GM12873 (cell line): ENCODE measurements around the gene ALKBH5.

Experiments
- TF ChIP-seq, protein P1 (sequence below): IDR thresholded peaks from 2 replicates; pipeline ENCODE4 v1.5.1; 2012; ENCODE audit warnings: low read depth, mild to moderate bottlenecking, moderate library complexity, low read length, control low read depth; ENCODE audit not compliant: insufficient read depth; ENCODE audit errors: missing control alignments

Gene ALKBH5

GRCh38 chr17:18230288-18231141 lies 46.9 kb downstream of the ALKBH5 start:
- TF ChIP-seq, protein P1, sequence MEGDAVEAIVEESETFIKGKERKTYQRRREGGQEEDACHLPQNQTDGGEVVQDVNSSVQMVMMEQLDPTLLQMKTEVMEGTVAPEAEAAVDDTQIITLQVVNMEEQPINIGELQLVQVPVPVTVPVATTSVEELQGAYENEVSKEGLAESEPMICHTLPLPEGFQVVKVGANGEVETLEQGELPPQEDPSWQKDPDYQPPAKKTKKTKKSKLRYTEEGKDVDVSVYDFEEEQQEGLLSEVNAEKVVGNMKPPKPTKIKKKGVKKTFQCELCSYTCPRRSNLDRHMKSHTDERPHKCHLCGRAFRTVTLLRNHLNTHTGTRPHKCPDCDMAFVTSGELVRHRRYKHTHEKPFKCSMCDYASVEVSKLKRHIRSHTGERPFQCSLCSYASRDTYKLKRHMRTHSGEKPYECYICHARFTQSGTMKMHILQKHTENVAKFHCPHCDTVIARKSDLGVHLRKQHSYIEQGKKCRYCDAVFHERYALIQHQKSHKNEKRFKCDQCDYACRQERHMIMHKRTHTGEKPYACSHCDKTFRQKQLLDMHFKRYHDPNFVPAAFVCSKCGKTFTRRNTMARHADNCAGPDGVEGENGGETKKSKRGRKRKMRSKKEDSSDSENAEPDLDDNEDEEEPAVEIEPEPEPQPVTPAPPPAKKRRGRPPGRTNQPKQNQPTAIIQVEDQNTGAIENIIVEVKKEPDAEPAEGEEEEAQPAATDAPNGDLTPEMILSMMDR: no peak

DNA sequence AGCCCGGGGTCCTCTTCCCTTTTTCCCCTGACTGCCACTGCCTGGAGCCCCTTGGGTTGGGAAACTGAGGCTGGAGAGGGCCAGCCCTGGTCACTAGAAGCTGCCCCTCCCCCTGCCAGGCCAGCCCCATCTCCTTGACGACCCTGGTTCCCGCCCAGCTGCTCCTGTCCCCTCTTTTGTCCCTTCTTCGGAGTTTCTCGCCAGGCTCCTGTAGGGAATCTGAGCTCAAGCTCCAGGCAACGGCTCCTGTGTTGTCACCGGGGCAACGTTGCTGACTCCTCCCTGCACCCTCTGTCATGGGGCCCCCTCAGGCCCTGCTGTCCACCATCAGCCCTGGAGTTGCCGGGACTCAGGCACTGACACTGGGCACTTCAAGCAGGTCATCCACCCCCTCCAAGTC lies 47.5 kb downstream of the ALKBH5 start:
- TF ChIP-seq, protein P1: no peak

GRCh38 chr17:18233803-18234518 lies 50.3 kb downstream of the ALKBH5 start:
- TF ChIP-seq, protein P1: no peak

DNA sequence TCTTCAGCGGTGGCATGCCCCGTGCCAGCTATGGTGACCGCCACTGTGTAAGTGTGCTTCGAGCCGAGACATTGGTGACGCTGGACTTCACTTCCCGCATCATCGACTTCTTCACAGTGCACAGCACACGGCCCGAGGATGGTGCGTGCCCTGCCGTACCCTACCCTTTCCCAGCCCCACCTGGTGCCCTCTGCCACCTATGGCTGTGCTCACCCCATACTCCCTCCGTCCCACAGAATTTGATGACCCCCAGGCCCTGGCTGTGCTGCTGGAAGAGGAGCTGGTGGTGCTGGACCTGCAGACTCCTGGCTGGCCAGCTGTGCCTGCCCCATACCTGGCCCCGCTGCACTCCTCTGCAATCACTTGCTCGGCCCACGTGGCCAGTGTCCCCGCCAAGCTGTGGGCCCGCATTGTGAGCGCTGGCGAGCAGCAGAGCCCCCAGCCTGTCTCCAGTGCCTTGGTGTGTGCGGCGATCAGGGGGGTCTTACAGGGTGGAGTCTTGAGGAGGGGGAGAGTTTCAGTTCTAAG lies 51.3 kb downstream of the ALKBH5 start:
- TF ChIP-seq, protein P1: no peak

DNA sequence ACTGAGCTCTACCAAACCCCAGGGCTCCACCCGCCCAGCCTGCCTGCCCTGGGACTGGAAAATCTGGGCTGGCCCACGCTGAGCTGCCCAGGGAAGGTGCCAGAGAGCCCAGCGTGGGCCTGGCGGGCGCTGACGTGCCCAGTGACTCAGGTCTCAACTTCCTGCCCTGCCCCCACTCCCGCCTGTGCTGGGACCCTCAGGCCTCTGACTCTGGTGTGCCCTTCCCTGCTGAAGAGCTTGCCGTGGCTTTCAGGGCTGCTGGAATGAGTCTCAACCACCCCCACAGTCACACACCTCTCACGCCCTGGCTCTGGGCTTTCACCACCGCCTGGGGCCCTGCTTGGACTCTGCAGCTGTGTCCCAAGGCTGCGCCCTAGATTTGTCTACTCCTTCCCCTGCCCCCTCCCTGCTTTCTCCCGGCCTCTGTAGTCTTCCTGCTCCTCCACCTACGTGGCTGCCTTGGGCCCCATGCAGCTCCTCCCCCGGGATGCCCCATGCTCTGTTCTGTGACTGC lies 52.2 kb downstream of the ALKBH5 start:
- TF ChIP-seq, protein P1: no peak

DNA sequence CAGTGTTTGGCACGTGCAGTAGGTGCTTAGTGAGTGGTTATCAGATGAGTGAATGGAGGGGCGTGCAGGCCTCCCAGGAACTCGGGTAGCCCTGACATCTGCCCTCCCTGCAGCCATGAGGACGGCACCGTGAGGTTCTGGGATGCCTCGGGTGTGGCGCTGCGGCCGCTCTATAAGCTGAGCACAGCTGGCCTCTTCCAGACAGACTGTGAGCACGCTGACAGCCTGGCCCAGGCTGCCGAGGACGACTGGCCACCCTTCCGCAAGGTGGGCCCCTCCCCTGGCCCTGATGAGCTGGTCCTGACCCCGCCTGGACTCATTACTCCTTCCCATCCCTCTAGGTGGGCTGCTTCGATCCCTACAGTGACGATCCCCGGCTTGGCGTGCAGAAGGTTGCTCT lies 52.9 kb downstream of the ALKBH5 start:
- TF ChIP-seq, protein P1: no peak

- TF ChIP-seq, protein P1: no peak
Measured at GRCh38 chr17:18237461-18237860, 53.8 kb downstream of the ALKBH5 start.
